Astrocyte of the cerebellum (primary cell): ENCODE measurements around the gene COL19A1.

Experiments
- DNase-seq: peaks from one replicate; pipeline ENCODE4 v3.0.0-alpha.2; 2011; ENCODE audit warnings: low read depth
- H3K4me3 ChIP-seq: 2 replicates; pipeline ENCODE4 v1.5.1; 2011; ENCODE audit warnings: mild to moderate bottlenecking, low read depth, low read length, moderate library complexity
- in situ Hi-C: cut with HindIII; loops from 2 replicates; pipeline ENCODE4 v1.10.0; 2017; ENCODE audit warnings: low sequenced_read_pairs
- TF ChIP-seq, protein P1 (sequence below): IDR thresholded peaks from 2 replicates; pipeline ENCODE4 v1.5.1; 2012; ENCODE audit warnings: low read length, low read depth, moderate library complexity, mild to moderate bottlenecking; ENCODE audit errors: missing control alignments

Gene COL19A1

DNA sequence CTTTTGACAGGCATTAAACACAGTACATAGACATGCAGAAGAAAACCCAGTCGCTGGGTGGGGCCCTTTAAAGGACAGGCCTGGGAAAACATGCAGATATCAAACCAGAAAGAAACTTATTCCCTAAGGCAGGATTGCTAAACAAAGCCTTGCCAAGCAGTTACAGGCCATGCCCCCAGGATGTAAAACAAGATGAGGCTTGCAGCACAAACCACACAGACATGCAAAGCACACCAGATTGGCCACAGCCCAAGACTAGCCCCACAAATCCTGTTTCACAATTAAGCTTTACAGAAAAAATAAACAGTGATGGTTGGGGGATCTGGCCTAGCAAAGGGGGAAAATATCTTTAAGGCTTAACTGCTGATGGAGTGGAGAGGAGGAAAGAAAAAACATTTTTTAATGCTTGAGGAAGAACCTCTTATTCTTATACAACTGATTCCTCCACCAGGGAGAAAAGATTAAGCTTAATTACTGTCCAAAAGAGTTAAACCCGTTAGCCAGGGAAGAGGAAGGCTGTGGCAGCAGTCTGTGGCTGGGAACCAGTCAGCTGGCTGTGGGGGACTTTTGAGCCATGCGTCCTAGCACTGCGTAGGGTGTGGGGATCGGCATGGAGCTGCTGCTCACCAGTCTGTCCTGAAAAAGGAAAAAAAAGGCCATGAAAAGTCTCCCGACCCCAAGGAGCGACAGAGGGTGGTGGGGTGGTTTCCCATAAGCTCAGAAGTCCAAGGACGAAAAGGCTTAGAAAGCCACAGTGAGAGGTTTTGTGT lies 28.4 kb downstream of the COL19A1 start:
- peak; percentile 27 for DNase-seq
- TF ChIP-seq, protein P1, sequence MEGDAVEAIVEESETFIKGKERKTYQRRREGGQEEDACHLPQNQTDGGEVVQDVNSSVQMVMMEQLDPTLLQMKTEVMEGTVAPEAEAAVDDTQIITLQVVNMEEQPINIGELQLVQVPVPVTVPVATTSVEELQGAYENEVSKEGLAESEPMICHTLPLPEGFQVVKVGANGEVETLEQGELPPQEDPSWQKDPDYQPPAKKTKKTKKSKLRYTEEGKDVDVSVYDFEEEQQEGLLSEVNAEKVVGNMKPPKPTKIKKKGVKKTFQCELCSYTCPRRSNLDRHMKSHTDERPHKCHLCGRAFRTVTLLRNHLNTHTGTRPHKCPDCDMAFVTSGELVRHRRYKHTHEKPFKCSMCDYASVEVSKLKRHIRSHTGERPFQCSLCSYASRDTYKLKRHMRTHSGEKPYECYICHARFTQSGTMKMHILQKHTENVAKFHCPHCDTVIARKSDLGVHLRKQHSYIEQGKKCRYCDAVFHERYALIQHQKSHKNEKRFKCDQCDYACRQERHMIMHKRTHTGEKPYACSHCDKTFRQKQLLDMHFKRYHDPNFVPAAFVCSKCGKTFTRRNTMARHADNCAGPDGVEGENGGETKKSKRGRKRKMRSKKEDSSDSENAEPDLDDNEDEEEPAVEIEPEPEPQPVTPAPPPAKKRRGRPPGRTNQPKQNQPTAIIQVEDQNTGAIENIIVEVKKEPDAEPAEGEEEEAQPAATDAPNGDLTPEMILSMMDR = no peak
- no peak overlapping the region for H3K4me3 ChIP-seq
- in situ Hi-C loops = no loop called here

DNA sequence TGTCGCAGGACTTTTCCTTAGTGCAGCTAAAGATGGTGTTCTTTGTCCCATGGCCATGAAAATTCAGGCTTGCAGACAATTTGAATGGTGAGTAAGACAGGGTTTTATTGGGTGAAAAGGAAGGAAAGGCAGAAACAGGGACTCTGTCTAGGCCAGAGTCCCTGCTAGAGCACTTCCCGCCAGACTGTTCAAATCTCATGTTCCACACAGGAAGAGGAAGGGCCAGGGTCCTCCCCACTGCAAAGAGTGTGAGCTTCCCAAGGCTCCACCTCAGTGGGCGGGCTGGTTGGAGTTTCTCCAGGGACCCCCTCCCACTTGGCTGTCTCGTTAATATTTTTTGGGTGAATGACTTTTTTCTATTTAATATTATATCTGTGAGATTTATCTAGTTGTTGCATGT lies 29.0 kb downstream of the COL19A1 start:
- TF ChIP-seq, protein P1 = no peak
- H3K4me3 ChIP-seq = no peak overlapping the region
- no peak for DNase-seq
- in situ Hi-C loops = no loop called here

DNA sequence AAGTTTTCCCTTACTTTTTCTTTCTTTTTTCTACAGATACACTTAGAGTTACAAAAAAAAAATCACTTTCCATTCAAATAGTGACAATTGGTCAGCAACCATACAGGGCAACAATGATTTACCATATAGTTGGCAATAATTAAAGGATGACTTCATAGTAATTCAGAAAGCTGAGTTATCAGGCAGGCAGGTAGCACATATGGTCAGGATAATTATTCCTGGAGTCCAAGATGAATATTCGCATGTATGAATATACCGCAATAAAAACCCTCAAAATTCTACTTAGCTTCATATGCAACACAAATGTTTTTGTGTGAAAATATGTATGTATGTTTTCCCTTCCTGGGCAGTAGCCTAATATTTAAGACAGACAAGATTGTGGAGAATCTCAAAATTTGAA lies 34.5 kb downstream of the COL19A1 start:
- TF ChIP-seq, protein P1 = no peak
- no peak for DNase-seq
- in situ Hi-C loops = no loop called here
- no peak overlapping the region for H3K4me3 ChIP-seq

DNA sequence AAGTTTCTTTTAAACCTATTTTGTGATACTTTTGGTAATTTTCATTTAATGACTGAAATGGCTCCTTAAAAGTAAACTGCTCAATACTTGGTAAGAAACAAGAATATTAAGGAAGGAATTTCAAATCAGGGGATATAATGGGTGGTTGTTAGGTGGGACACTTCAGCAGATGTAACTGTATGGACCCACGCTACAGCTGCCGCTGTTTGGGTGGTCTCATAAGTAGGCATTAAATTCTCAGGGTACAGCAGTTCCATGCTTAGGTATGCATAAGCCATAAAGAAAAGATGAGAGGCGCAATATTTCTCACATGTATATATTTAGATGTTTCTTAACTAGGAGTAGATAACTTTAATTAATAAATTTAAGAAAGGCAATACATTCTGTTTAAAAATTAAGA lies 35.0 kb downstream of the COL19A1 start:
- TF ChIP-seq, protein P1 = no peak
- no peak for DNase-seq
- no peak overlapping the region for H3K4me3 ChIP-seq
- in situ Hi-C loops = no loop called here

DNA sequence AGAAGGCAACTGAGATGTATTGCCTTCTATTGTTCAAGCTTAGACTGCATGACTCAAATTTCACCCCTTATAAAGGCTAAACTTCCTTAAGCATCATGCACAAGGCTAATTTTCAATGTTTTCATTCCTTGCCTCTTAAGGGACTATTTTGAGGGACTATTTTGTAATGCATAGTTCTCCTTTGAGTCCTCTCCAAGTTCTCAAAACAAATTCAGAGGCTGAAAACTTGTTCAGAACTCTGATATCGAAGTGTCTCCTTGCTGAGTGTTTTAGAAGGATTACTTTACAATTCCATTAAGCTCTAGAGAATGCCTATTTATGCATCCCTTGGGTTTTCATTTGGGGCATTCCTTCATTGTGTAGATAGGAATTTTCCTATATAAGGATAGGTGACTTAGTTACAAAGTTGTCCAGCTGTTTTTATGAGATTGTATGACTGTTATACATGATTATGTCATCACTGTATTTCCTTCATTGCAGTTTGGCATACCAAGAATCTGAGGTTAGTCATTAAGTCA lies 41.7 kb downstream of the COL19A1 start:
- no peak overlapping the region for H3K4me3 ChIP-seq
- TF ChIP-seq, protein P1 = no peak
- in situ Hi-C loops = no loop called here
- no peak for DNase-seq

DNA sequence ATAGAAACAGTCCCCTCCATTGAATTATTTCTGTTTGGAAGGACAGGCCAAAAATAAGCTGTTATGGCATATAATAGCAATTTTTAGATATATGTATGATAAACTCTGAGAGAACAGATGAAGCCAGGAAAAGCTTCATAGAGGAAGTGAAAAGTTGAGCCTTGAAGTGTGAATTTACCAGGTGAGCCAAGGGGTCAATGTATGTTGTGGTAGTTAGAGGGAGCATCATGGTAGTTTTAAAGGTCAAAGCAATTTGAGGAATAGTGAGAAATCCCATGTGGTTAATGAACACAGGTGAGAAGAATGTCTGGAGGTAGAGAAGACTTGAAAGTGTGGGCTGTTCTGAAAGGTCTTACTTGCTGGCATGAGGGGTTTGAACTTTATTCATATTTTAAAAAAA lies 47.0 kb downstream of the COL19A1 start:
- H3K4me3 ChIP-seq = no peak overlapping the region
- TF ChIP-seq, protein P1 = no peak
- no peak for DNase-seq
- in situ Hi-C loops = no loop called here
